NCI-H146 (cell line): ENCODE data around the gene AFAP1.

Source experiments
- DNase-seq: peaks from one replicate; lab custom pipeline; 2025; lab: John Stamatoyannopoulos, UW

Gene AFAP1

GRCh38 chr4:7716010-7716721, 223.5 kb downstream of the AFAP1 start:
- no peak for DNase-seq

DNA sequence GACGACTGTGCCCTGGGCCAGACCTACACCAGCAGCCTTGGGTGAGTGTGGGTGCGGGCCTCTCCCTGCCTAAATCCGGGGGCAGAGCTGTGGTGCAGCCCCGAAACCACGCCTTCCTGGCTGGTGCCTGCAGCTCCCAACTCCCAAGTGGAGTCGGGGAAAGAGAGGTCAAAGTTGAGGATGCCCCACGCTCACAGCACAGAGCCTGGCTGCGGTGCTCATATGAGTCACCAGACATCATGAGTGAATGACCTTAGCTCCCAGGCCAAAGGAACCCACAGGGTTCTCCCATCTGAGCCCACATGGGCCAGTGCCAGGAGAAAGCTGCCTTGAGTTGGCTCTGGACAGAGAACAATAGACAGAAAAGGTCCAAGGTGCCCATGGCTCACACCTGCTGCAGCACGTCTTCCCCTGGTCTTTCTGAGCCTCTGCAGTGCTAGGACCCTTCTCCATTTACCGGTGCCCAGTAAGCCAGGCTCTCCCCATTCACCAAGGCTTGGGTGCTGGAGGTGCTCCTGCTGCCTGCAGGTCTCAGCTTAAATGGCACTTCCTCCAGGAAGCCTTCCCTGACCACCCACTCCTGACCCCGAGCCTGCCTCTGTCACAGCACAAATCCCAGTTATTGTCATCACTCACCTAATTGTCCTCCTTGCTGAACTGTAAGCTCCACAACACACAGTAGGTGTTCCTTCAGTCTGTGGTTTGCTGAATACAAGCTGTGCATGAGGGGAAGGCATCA, 224.2 kb downstream of the AFAP1 start:
- no peak for DNase-seq

DNA sequence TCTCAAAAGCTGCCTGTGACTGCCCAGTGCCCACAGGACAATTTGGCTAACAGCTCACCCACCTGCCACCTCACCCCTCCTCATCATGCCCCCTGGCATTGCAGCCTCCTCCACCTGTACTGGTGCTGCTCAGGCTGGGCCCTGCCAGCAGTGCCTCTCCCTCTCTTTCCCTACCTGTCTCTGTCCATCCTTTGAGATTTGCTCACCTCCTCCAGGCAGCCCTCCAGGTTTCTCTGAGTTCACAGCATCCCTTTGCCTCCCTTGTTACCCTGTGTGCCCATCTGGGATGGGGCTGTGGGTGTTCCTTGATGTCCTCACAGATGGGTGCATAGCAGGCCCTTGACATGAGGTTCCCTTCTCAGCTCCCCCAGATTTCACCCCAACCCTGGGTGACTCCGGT, 224.9 kb downstream of the AFAP1 start:
- DNase-seq: no peak

DNA sequence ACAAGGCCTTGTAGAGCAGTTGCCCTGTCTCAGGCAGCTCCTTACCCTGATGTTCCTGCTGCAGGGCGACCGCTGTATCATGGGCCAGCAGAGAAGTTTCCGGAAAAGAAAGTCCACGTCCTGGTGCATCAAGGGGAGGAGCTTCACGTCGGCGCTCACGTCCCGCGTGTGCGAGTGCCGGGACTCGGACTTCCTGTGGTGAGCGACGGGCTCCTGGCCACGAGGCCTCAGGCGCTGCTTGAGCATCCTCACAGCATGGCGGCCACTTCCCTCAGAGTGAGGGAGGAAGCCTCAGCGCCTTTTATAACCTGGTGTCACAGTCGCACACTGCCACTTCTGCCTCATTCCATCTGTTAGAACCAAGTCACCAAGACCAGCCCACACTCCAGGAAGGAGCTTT, 225.5 kb downstream of the AFAP1 start:
- no peak for DNase-seq

DNA sequence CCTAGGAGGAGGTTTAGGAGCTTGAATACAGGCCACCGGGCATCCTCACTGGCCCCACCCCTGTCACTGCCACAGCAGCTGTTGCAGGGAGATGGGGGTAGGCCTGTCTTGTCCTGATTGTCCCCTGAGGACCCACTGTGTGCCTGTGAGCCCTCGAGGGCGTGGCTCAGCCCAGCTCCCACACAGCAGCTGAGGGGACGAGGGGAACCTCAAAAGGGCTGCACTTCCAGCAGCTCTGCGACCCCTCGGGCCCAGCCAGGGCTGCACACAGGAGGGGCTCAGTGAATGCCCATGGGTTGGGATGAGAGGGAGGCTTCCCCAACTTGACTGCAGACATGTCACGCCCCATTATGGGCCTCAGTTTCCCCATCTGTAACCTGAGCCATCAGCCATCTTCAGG, 225.9 kb downstream of the AFAP1 start:
- no peak for DNase-seq

DNA sequence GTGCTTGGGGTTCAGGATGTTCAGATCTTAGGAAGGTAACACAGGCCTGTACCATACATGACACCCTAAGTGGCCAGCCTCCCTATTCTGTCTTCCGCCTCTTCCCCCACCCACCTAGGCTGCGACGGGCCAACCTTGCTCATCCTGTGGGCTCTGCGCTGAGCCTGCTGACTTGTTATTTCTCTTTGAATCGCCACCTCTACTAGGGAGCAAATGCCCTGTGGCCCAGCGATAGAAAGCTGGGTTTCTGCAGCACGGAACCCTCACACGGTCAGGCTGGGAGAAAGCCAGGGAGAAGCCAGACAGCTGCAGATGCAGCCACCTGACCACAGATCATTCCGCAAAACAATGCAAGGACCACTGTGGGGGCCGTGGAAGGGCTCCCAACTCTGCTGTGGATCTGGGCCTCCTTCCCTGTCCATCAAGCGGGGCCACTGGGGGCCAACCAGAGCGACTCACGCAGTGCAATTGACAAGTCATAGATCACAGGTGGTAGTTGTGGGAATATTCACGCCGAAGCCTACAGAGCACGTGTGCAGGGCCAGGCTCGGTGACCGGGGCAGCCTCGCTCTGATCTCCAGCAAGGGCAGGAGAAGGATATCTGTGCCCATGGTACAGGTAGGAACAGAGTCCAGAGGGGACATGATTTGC, 227.5 kb downstream of the AFAP1 start:
- DNase-seq: no peak

GRCh38 chr4:7711307-7711963, 228.2 kb downstream of the AFAP1 start:
- no peak for DNase-seq

DNA sequence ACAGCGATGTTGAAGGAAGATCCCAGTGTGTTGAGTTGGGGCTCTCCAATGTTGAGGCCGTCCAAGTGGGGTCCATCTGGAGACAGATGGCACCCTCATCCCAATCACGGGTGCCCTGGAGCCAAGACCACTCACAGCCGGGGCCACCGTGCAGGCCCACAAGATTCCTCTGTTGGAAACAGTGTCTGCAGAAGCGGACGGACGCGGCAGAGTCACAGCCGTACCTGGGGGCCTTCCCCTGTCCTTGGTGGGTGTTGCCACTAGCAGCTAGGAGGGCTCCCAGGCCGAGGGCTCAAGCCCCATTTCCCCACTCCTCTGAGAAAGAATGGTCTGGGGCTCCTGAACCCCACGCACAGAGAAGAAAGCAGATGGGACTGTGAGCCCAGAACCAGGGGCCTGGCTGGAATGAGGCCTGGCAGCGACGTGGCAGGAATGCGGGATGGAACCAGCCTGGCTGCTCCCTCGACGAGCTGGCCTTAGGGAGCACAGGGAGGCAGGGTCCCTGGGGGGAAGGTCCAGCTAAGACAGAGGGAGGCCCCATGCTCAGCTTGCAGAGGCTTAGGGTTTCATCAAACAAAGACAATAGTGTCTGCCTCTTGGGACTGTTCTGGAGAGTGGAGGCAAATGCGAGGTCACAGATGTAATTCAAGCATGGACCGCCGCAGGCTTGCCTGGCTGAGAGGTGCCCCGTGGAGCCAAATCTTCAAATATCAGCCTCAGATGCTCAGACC, 228.9 kb downstream of the AFAP1 start:
- DNase-seq: no peak

DNA sequence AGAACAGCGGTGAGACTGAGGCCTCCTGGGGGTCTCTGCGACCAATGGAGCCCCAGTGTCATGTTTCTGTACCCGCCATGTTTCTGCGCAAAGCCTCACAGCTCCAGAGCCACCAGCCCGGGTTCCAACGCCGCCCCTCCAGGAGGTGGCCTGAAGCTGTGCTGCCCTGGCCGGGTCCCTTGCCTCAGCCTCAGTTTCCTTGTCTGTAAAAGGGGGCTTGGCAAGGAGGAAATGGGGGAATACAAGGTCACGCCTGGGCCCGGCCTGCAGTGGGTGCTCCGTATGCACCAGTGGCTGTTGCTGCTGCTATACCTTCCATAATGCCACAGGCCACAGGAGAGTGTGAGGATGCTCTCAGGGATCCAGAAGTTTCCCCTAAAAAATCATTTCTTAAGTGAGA, 229.5 kb downstream of the AFAP1 start:
- no peak for DNase-seq

- no peak for DNase-seq
Measured at GRCh38 chr4:7709431-7709830, 230.2 kb downstream of the AFAP1 start.

DNA sequence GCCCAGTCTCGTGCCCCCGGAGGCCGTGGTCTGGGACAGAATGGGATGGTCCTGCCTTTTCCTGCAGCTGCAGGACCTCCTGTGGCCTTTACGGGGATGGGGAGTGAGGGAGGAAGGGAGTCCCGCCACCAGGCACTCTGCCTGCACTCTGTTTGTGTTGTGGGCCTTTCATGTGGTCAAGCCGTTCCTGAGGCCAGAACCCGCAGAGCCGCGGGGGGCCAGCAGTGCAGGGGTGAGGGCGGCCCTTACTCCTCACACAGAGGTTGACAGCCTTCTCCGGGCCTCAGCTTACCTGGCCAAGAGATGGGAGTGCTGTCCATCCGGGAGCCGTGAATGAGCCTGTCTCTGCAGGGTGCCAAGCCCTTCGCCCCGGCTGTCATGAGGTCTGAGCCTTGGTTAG, 230.7 kb downstream of the AFAP1 start:
- no peak for DNase-seq
